HL-60/S4 treated with phorbol 12-myristate 13-acetate at 8.2 ng/mL for 4 days and 3 days (cell line): ENCODE measurements around the gene UQCR10.
"Not testable (repeated sequence)": the region's sequence is repeated elsewhere in the genome, so short reads cannot be mapped to it uniquely, and the experiment has no call there.

Source experiments
- in situ Hi-C: fragments of 300-500 bp; cut with MboI; formaldehyde crosslinking; loops from 2 replicates; pipeline ENCODE4 v1.15.0; 2022; ENCODE audit warnings: low sequenced_read_pairs

The UQCR10 gene

GRCh38 chr22:29737251-29738117 lies 29.7 kb upstream of the UQCR10 start:
- in situ Hi-C loops: no loop called here

GRCh38 chr22:29738118-29738815 lies 28.9 kb upstream of the UQCR10 start:
- in situ Hi-C loops: no loop called here

- in situ Hi-C loops: no loop called here
Measured at GRCh38 chr22:29739346-29739875, 27.8 kb upstream of the UQCR10 start.

- in situ Hi-C loops: no loop called here
Measured at GRCh38 chr22:29740216-29740615, 27.0 kb upstream of the UQCR10 start.

GRCh38 chr22:29741926-29742325 lies 25.2 kb upstream of the UQCR10 start:
- in situ Hi-C loops: no loop called here

- in situ Hi-C loops: no loop called here
Measured at GRCh38 chr22:29742326-29742725, 24.8 kb upstream of the UQCR10 start.

- in situ Hi-C loops: no loop called here
Measured at GRCh38 chr22:29744902-29745301, 22.3 kb upstream of the UQCR10 start.

- in situ Hi-C loops: no loop called here
Measured at GRCh38 chr22:29747832-29748231, 19.3 kb upstream of the UQCR10 start.

- in situ Hi-C loops: no loop called here
Measured at GRCh38 chr22:29748248-29748893, 18.8 kb upstream of the UQCR10 start.

GRCh38 chr22:29750029-29750428 lies 17.1 kb upstream of the UQCR10 start:
- in situ Hi-C loops: no loop called here

GRCh38 chr22:29750559-29751538 lies 16.3 kb upstream of the UQCR10 start:
- in situ Hi-C loops: no loop called here

GRCh38 chr22:29751669-29752068 lies 15.5 kb upstream of the UQCR10 start:
- in situ Hi-C loops: no loop called here

- in situ Hi-C loops: no loop called here
Measured at GRCh38 chr22:29753808-29754657, 13.1 kb upstream of the UQCR10 start.

GRCh38 chr22:29754658-29755395 lies 12.3 kb upstream of the UQCR10 start:
- in situ Hi-C loops: not testable (repeated sequence)

- in situ Hi-C loops: no loop called here
Measured at GRCh38 chr22:29755889-29756288, 11.3 kb upstream of the UQCR10 start.

- in situ Hi-C loops: no loop called here
Measured at GRCh38 chr22:29756341-29756740, 10.8 kb upstream of the UQCR10 start.

GRCh38 chr22:29757096-29757495 lies 10.1 kb upstream of the UQCR10 start:
- in situ Hi-C loops: no loop called here

GRCh38 chr22:29758068-29758622 lies 9.0 kb upstream of the UQCR10 start:
- in situ Hi-C loops: no loop called here
